ENCODE results near the gene SYK.

The SYK gene

GRCh38 chr9:90921104-90921503 lies 119.5 kb downstream of the SYK start:
- in situ Hi-C loops (cut with HindIII; ENCODE audit: low pct_ligation_motif_present, low sequenced_read_pairs): loop anchor here (25.0 kb wide), 1 partner anchor 741 kb away; no protein-coding TSS in a partner anchor
- no peak for TF ChIP-seq CTCF (IDR thresholded peaks at IDR 0.05; ENCODE audit: low read depth, low read length, missing control alignments)
- H3K27me3 ChIP-seq (replicated peaks): no peaks in the 10 kb centered on the region
- H3K27ac ChIP-seq: no peak overlapping the region
- DNase-seq: no peak
- no peaks in the 10 kb centered on the region for H3K36me3 ChIP-seq (replicated peaks)
- H3K4me3 ChIP-seq (ENCODE audit: low read depth, low read length): no peak overlapping the region

- in situ Hi-C loops (cut with HindIII; ENCODE audit: low pct_ligation_motif_present, low sequenced_read_pairs): loop anchor here (25.0 kb wide), 1 partner anchor 740 kb away; no protein-coding TSS in a partner anchor
- no peak for TF ChIP-seq CTCF (IDR thresholded peaks at IDR 0.05; ENCODE audit: low read depth, low read length, missing control alignments)
- no peaks in the 10 kb centered on the region for H3K27me3 ChIP-seq (replicated peaks)
- no peaks in the 10 kb centered on the region for H3K36me3 ChIP-seq (replicated peaks)
- no peak for DNase-seq
- no peak overlapping the region for H3K27ac ChIP-seq
- no peak overlapping the region for H3K4me3 ChIP-seq (ENCODE audit: low read depth, low read length)
Observed at GRCh38 chr9:90921969-90922368, 120.3 kb downstream of the SYK start.

- no peaks in the 10 kb centered on the region for H3K27me3 ChIP-seq (replicated peaks)
- H3K27ac ChIP-seq: peak overlapping the region; percentile 90
- no peak for TF ChIP-seq CTCF (IDR thresholded peaks at IDR 0.05; ENCODE audit: low read depth, low read length, missing control alignments)
- H3K4me3 ChIP-seq (ENCODE audit: low read depth, low read length): no peak overlapping the region
- peak; percentile 97 for DNase-seq
- H3K36me3 ChIP-seq (replicated peaks): no peaks in the 10 kb centered on the region
- in situ Hi-C loops (cut with HindIII; ENCODE audit: low pct_ligation_motif_present, low sequenced_read_pairs): no loop called here
Observed at GRCh38 chr9:90925581-90926257, 124.1 kb downstream of the SYK start.

- Histone ChIP-seq H3K27me3 (replicated peaks) (no peaks in the 10 kb centered on the region), H3K36me3 (replicated peaks) (no peaks in the 10 kb centered on the region), H3K4me3 (ENCODE audit: low read depth, low read length) (no peak overlapping the region), H3K27ac (no peak overlapping the region)
- DNase-seq: no peak
- TF ChIP-seq CTCF (IDR thresholded peaks at IDR 0.05; ENCODE audit: low read depth, low read length, missing control alignments): no peak
- in situ Hi-C loops (cut with HindIII; ENCODE audit: low pct_ligation_motif_present, low sequenced_read_pairs): no loop called here
Observed at GRCh38 chr9:90926936-90927335, 125.3 kb downstream of the SYK start.

- TF ChIP-seq CTCF (IDR thresholded peaks at IDR 0.05; ENCODE audit: low read depth, low read length, missing control alignments): no peak
- H3K4me3 ChIP-seq (ENCODE audit: low read depth, low read length): no peak overlapping the region
- in situ Hi-C loops (cut with HindIII; ENCODE audit: low pct_ligation_motif_present, low sequenced_read_pairs): no loop called here
- DNase-seq: no peak
- H3K27ac ChIP-seq: no peak overlapping the region
- H3K27me3 ChIP-seq (replicated peaks): no peaks in the 10 kb centered on the region
- H3K36me3 ChIP-seq (replicated peaks): no peaks in the 10 kb centered on the region
Observed at GRCh38 chr9:90927496-90927895, 125.9 kb downstream of the SYK start.

- no peak for TF ChIP-seq CTCF (IDR thresholded peaks at IDR 0.05; ENCODE audit: low read depth, low read length, missing control alignments)
- H3K27me3 ChIP-seq (replicated peaks): no peaks in the 10 kb centered on the region
- DNase-seq: no peak
- H3K27ac ChIP-seq: no peak overlapping the region
- H3K4me3 ChIP-seq (ENCODE audit: low read depth, low read length): no peak overlapping the region
- in situ Hi-C loops (cut with HindIII; ENCODE audit: low pct_ligation_motif_present, low sequenced_read_pairs): no loop called here
- no peaks in the 10 kb centered on the region for H3K36me3 ChIP-seq (replicated peaks)
Observed at GRCh38 chr9:90929626-90930025, 128.0 kb downstream of the SYK start.

Data from brain microvascular endothelial cell (primary cell).